SK-N-SH (cell line): Measurements from ENCODE around the gene ACOT7. TPM values are rescaled to one million over a fixed set of nuclear protein-coding genes. Genes with fewer than 3 reads are reported as not detected.

ENCODE experiments used
- CTCF ChIA-PET: fragments of 300-600, 350-600 bp; formaldehyde crosslinking; extraction: SDS; loops from one replicate; lab custom pipeline; 2021; lab: Yijun Ruan, JAX
- POLR2A ChIA-PET: fragments of 350-600 bp; sonication (Branson Sonifier 250); formaldehyde crosslinking; extraction: SDS; loops from one replicate; lab custom pipeline; 2020; ENCODE audit warnings: antibody characterized with exemption, inconsistent platforms; lab: Yijun Ruan, JAX
- DNase-seq: peaks from one replicate; pipeline ENCODE4 v3.0.0; 2012
- H2AFZ ChIP-seq: fragments of 200-600 bp; sonication (generic); 2 replicates; pipeline ENCODE4 v1.8.1; 2016; ENCODE audit warnings: antibody characterized with exemption, mild to moderate bottlenecking, low read depth
- H3F3A ChIP-seq: fragments of 200-600 bp; sonication (generic); replicated peaks from 2 replicates; pipeline ENCODE3; 2016; ENCODE audit warnings: antibody characterized with exemption, mild to moderate bottlenecking; ENCODE audit not compliant: insufficient read depth
- H3K27ac ChIP-seq, 2 experiments: fragments of 200-500 bp in 1 of 2; fragments of 200-600 bp in 1 of 2; sonication (Bioruptor generic) in 1 of 2; sonication (generic), shearing (Covaris generic) in 1 of 2; 2 replicates each; pipeline versions ENCODE4 v1.5.1 to v1.6.1; 2014 to 2016; ENCODE audit warnings: low read depth in 2 of 2, inconsistent platforms in 1 of 2, low read length in 1 of 2, mild to moderate bottlenecking in 1 of 2, mixed read lengths in 1 of 2
- H3K27me3 ChIP-seq: fragments of 200-600 bp; sonication (generic), shearing (Covaris generic); 2 replicates; pipeline ENCODE4 v1.6.1; 2016; ENCODE audit warnings: mixed run types; ENCODE audit not compliant: insufficient read depth
- H3K36me3 ChIP-seq, 2 experiments: fragments of 200-500 bp in 1 of 2; fragments of 200-600 bp in 1 of 2; sonication (Bioruptor generic) in 1 of 2; sonication (generic) in 1 of 2; replicated peaks in 1 of 2; 2 replicates each; pipeline versions ENCODE3 to v1.5.1; 2014 to 2016; ENCODE audit warnings: low read length in 1 of 2, mild to moderate bottlenecking in 1 of 2; ENCODE audit not compliant: insufficient read depth in 2 of 2, control insufficient read depth in 1 of 2
- H3K4me1 ChIP-seq, 2 experiments: fragments of 200-500 bp in 1 of 2; fragments of 200-600 bp in 1 of 2; sonication (Bioruptor generic) in 1 of 2; sonication (generic), shearing (Covaris generic) in 1 of 2; 2 replicates each; pipeline versions ENCODE4 v1.5.1 to v1.6.1; 2014 to 2016; ENCODE audit warnings: low read depth in 1 of 2, low read length in 1 of 2, mixed run types in 1 of 2; ENCODE audit not compliant: insufficient read depth in 2 of 2, control insufficient read depth in 1 of 2
- H3K4me2 ChIP-seq: fragments of 200-600 bp; sonication (generic), shearing (Covaris generic); 2 replicates; pipeline ENCODE4 v1.6.1; 2017; ENCODE audit warnings: mixed run types
- H3K4me3 ChIP-seq, 2 experiments: fragments of 200-500 bp in 1 of 2; fragments of 200-600 bp in 1 of 2; sonication (Bioruptor generic) in 1 of 2; sonication (generic), shearing (Covaris generic) in 1 of 2; 2 replicates each; pipeline versions ENCODE4 v1.5.1 to v1.8.1; 2014 to 2016; ENCODE audit warnings: low read depth in 2 of 2, inconsistent platforms in 1 of 2, low read length in 1 of 2, mild to moderate bottlenecking in 1 of 2, mixed read lengths in 1 of 2, moderate library complexity in 1 of 2
- H3K79me2 ChIP-seq: fragments of 200-600 bp; sonication (generic); 2 replicates; pipeline ENCODE4 v1.8.1; 2017; ENCODE audit warnings: mild to moderate bottlenecking; ENCODE audit not compliant: insufficient read depth
- H3K9ac ChIP-seq: fragments of 200-600 bp; sonication (generic); 2 replicates; pipeline ENCODE4 v1.6.1; 2017; ENCODE audit warnings: mixed run types
- H3K9me2 ChIP-seq: fragments of 200-600 bp; sonication (generic); 2 replicates; pipeline ENCODE4 v1.6.1; 2017; ENCODE audit warnings: mixed run types
- H3K9me3 ChIP-seq: fragments of 200-600 bp; sonication (generic); 2 replicates; pipeline ENCODE4 v1.6.1; 2017; ENCODE audit warnings: mixed run types, mild to moderate bottlenecking, moderate library complexity
- H4K20me1 ChIP-seq: fragments of 200-600 bp; sonication (generic); 2 replicates; pipeline ENCODE4 v1.6.1; 2017; ENCODE audit warnings: mild to moderate bottlenecking, mixed run types; ENCODE audit not compliant: insufficient read depth
- ELF1 ChIP-seq: IDR thresholded peaks from 2 replicates; pipeline ENCODE4 v1.4.0; 2012
- EZH2phosphoT487 ChIP-seq: fragments of 200-600 bp; sonication (generic); IDR thresholded peaks from 2 replicates; pipeline ENCODE4 v1.6.1; 2017; ENCODE audit warnings: low read depth, mixed run types, mild to moderate bottlenecking, antibody characterized with exemption, moderate library complexity, borderline replicate concordance
- FOXJ3 ChIP-seq: sonication (generic); formaldehyde crosslinking; IDR thresholded peaks from 2 replicates; pipeline ENCODE4 v1.5.1; 2020; ENCODE audit warnings: mild to moderate bottlenecking, missing genetic modification reagents
- GABPA ChIP-seq: IDR thresholded peaks from 2 replicates; pipeline ENCODE4 v1.4.0; 2012; ENCODE audit warnings: low read depth, mild to moderate bottlenecking
- MEF2A ChIP-seq: IDR thresholded peaks from 2 replicates; pipeline ENCODE4 v1.4.0; 2012; ENCODE audit warnings: low read depth, borderline replicate concordance
- NFIC ChIP-seq: IDR thresholded peaks from 2 replicates; pipeline ENCODE4 v1.4.0; 2012; ENCODE audit warnings: borderline replicate concordance
- NRF1 ChIP-seq: IDR thresholded peaks from 2 replicates; pipeline ENCODE4 v1.6.1; 2012; ENCODE audit warnings: low read depth, mild to moderate bottlenecking, low read length
- PBX3 ChIP-seq: IDR thresholded peaks from 2 replicates; pipeline ENCODE4; 2012
- RFX5 ChIP-seq: IDR thresholded peaks from 2 replicates; pipeline ENCODE4 v1.6.1; 2012; ENCODE audit warnings: mild to moderate bottlenecking, improper control_type of control experiment, low read length
- RXRA ChIP-seq: IDR thresholded peaks from 2 replicates; pipeline ENCODE4 v1.4.0; 2012; ENCODE audit warnings: low read depth, mild to moderate bottlenecking, borderline replicate concordance
- SMC3 ChIP-seq: IDR thresholded peaks from 2 replicates; pipeline ENCODE4 v1.6.1; 2012; ENCODE audit warnings: low read depth, low read length, improper control_type of control experiment
- TEAD4 ChIP-seq: IDR thresholded peaks from 2 replicates; pipeline ENCODE4 v1.4.0; 2012; ENCODE audit warnings: mild to moderate bottlenecking, borderline replicate concordance; ENCODE audit not compliant: insufficient read depth
- USF2 ChIP-seq: fragments of 150-350 bp; IDR thresholded peaks from 2 replicates; pipeline ENCODE4 v1.6.1; 2017; ENCODE audit warnings: antibody characterized with exemption, low read length, low read depth, borderline replicate concordance
- WGBS: methylation state at CpG from one replicate; pipeline ENCODE4 v1.1.6; 2017; ENCODE audit warnings: low lambda C conversion rate; 5-methylcytosine and 5-hydroxymethylcytosine counted together
- polyA plus RNA-seq, 3 experiments: library from polyadenylated mRNA; depleted of rRNA; stranded (reverse); fragments of >200 nt; gene quantifications; 2 replicates each; pipeline ENCODE4 v1.2.3, GENCODE V29; 2012
- TF ChIP-seq, protein P1 (sequence below): fragments of 150-350 bp; IDR thresholded peaks from 2 replicates; pipeline ENCODE4 v1.6.1; 2016; ENCODE audit warnings: mild to moderate bottlenecking, low read depth, low read length
- TF ChIP-seq, protein P2 (sequence below): IDR thresholded peaks from 2 replicates; pipeline ENCODE4 v1.6.1; 2012; ENCODE audit warnings: mild to moderate bottlenecking, low read depth, low read length, moderate library complexity

The ACOT7 gene
- polyA plus RNA-seq, 1 of the 3 experiments (the other 2 are of a cell fraction) = 289 TPM

DNA sequence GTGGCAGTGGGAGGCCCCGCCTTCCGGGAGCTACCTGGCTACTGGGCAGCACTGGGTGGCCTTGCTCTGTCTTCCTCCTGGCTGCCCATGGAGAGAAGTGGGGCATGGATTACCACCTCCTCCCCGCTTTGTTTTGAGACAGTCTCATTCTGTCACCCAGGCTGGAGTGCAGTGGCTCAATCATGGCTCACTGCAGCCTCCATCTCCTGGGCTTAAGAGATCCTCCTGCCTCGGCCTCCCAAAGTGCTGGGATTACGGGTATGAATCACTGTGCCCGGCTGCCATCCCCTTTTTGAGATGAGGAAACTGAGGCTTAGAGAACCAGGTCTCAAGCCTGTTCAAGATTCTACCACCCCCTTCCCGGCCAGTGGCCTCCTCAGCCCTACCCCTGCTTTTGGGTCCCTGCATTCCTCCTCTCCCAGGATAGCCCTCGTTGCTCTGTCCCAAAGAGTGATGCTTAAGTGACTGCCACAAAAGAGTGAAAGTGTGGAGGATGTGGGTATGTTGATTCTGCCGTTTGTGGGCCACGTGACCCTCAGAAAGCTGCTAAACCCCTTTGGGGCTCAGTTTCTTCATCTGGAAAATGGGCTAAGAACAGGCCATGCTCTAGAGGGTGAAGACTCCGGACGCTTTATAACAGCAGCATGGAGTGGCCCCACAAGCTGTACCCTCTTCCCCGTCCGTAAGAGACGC, 141.7 kb downstream of the ACOT7 start:
- ChIA-PET POLR2A (no interaction called here), CTCF (interaction anchor here (1.5 to 9.5 kb wide), 5 partner anchors 65 to 186 kb away, joined by 3 to 318 read pairs (median 6); no protein-coding TSS in a partner anchor)
- Histone ChIP-seq H3K4me1 (no peaks in the 10 kb centered on the region; a peak in 1 of 4 replicates), H3K9me3 (no peaks in the 10 kb centered on the region), H3K9ac (no peak overlapping the region), H2AFZ (no peak overlapping the region), H4K20me1 (peaks cover 2% of the 10 kb centered on the region; the same call in 1 of the 2 replicates), H3K27ac (no peak overlapping the region), H3K79me2 (no peaks in the 10 kb centered on the region), H3K4me3 (no peak overlapping the region), H3K36me3 (no peaks in the 10 kb centered on the region), H3K4me2 (no peak overlapping the region), H3K27me3 (no peaks in the 10 kb centered on the region), H3K9me2 (no peaks in the 10 kb centered on the region), H3F3A (no peaks in the 10 kb centered on the region)
- no peak for DNase-seq
- TF ChIP-seq EZH2phosphoT487 = no peak
- TF ChIP-seq RFX5 = no peak
- no peak for TF ChIP-seq MEF2A
- no peak for TF ChIP-seq GABPA
- TF ChIP-seq ELF1 = no peak
- TF ChIP-seq FOXJ3 (CRISPR knock-in tag) = no peak
- TF ChIP-seq, protein P1, sequence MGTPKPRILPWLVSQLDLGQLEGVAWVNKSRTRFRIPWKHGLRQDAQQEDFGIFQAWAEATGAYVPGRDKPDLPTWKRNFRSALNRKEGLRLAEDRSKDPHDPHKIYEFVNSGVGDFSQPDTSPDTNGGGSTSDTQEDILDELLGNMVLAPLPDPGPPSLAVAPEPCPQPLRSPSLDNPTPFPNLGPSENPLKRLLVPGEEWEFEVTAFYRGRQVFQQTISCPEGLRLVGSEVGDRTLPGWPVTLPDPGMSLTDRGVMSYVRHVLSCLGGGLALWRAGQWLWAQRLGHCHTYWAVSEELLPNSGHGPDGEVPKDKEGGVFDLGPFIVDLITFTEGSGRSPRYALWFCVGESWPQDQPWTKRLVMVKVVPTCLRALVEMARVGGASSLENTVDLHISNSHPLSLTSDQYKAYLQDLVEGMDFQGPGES = no peak
- no peak for TF ChIP-seq NFIC
- TF ChIP-seq SMC3 = no peak
- TF ChIP-seq TEAD4 = no peak
- TF ChIP-seq USF2 = no peak
- TF ChIP-seq, protein P2, sequence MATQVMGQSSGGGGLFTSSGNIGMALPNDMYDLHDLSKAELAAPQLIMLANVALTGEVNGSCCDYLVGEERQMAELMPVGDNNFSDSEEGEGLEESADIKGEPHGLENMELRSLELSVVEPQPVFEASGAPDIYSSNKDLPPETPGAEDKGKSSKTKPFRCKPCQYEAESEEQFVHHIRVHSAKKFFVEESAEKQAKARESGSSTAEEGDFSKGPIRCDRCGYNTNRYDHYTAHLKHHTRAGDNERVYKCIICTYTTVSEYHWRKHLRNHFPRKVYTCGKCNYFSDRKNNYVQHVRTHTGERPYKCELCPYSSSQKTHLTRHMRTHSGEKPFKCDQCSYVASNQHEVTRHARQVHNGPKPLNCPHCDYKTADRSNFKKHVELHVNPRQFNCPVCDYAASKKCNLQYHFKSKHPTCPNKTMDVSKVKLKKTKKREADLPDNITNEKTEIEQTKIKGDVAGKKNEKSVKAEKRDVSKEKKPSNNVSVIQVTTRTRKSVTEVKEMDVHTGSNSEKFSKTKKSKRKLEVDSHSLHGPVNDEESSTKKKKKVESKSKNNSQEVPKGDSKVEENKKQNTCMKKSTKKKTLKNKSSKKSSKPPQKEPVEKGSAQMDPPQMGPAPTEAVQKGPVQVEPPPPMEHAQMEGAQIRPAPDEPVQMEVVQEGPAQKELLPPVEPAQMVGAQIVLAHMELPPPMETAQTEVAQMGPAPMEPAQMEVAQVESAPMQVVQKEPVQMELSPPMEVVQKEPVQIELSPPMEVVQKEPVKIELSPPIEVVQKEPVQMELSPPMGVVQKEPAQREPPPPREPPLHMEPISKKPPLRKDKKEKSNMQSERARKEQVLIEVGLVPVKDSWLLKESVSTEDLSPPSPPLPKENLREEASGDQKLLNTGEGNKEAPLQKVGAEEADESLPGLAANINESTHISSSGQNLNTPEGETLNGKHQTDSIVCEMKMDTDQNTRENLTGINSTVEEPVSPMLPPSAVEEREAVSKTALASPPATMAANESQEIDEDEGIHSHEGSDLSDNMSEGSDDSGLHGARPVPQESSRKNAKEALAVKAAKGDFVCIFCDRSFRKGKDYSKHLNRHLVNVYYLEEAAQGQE = no peak
- TF ChIP-seq NRF1 = no peak
- TF ChIP-seq PBX3 = no peak
- no peak for TF ChIP-seq RXRA
- whole genome bisulfite sequencing = 83% methylated on average over 6 of the region's 15 CpGs
